HCT116 (cell line): Measurements from ENCODE around the gene TBX4. TPM values are rescaled to one million over a fixed set of nuclear protein-coding genes. Genes with fewer than 3 reads are reported as not detected.

Experiments used
- ATAC-seq: fragments of 200-7000 bp; cut with Tn5 transposase; 2 replicates; pipeline ENCODE4 v1.9.1; 2020; ENCODE audit warnings: mild to moderate bottlenecking, moderate library complexity
- BruUV-seq: library from RNA; stranded (reverse); fragments of 400-500 nt; replicated peaks from 2 replicates; lab custom pipeline; 2021; lab: Mats Ljungman, UMichigan
- CTCF ChIA-PET: fragments of 300-600 bp; sonication (Branson Sonifier 250); formaldehyde crosslinking; loops from one replicate; lab custom pipeline; 2021; ENCODE audit warnings: antibody characterized with exemption; lab: Charles Lee
- POLR2A ChIA-PET: fragments of 300-600, 350-600 bp; sonication (Branson Sonifier 250); formaldehyde crosslinking; loops from one replicate; lab custom pipeline; 2021; ENCODE audit warnings: antibody characterized with exemption; lab: Charles Lee
- RAD21 ChIA-PET, 2 experiments: fragments of 300-600 bp; sonication (Branson Sonifier 250); formaldehyde crosslinking; loops; one replicate each; lab custom pipeline; 2023; ENCODE audit warnings: low total read pairs in 2 of 2; ENCODE audit not compliant: uncharacterized antibody in 2 of 2, unreplicated experiment in 2 of 2, low non-redundant PET in 1 of 2; lab: Charles Lee
- DNase-seq: peaks from one replicate; pipeline ENCODE4 v3.0.0-alpha.2; 2010; ENCODE audit warnings: low read depth, low spot score
- H2AFZ ChIP-seq: fragments of 200-600 bp; shearing (Covaris generic), sonication (generic); 2 replicates; pipeline ENCODE4 v1.6.1; 2017; ENCODE audit warnings: low read depth, mixed run types, mixed read lengths, antibody characterized with exemption, low read length; ENCODE audit not compliant: poor library complexity, severe bottlenecking
- H3K27ac ChIP-seq: 2 replicates; pipeline ENCODE4 v1.5.1; 2012; ENCODE audit warnings: low read depth, low read length
- H3K27me3 ChIP-seq: fragments of 200-600 bp; sonication (generic); 2 replicates; pipeline ENCODE4 v1.6.1; 2016; ENCODE audit warnings: mixed run types, low read length, mixed read lengths; ENCODE audit not compliant: insufficient read depth
- H3K36me3 ChIP-seq, 2 experiments: fragments of 200-500 bp in 1 of 2; fragments of 200-600 bp in 1 of 2; sonication (Bioruptor generic) in 1 of 2; sonication (generic) in 1 of 2; 2 replicates each; pipeline versions ENCODE4 v1.5.1 to v1.6.1; 2014 to 2016; ENCODE audit warnings: low read length in 2 of 2, inconsistent platforms in 1 of 2, mixed read lengths in 1 of 2, mixed run types in 1 of 2; ENCODE audit not compliant: insufficient read depth in 2 of 2, control insufficient read depth in 1 of 2
- H3K4me1 ChIP-seq, 2 experiments: fragments of 200-600 bp in 1 of 2; sonication (generic) in 1 of 2; 2 replicates each; pipeline versions ENCODE4 v1.5.1 to v1.6.1; 2012 to 2017; ENCODE audit warnings: low read length in 2 of 2, inconsistent platforms in 1 of 2, mild to moderate bottlenecking in 1 of 2, mixed read lengths in 1 of 2, mixed run types in 1 of 2, moderate library complexity in 1 of 2; ENCODE audit not compliant: insufficient read depth in 2 of 2, control insufficient read depth in 1 of 2
- H3K4me2 ChIP-seq: fragments of 200-600 bp; sonication (generic); 2 replicates; pipeline ENCODE4 v1.6.1; 2017; ENCODE audit warnings: mixed run types, low read length, mixed read lengths
- H3K4me3 ChIP-seq, 2 experiments: fragments of 200-600 bp in 1 of 2; sonication (generic) in 1 of 2; replicated peaks in 1 of 2; 2 replicates each; pipeline ENCODE4 v1.5.1; 2011 to 2016; ENCODE audit warnings: low read length in 2 of 2, control low read depth in 1 of 2, low read depth in 1 of 2, mild to moderate bottlenecking in 1 of 2, mixed read lengths in 1 of 2, mixed run types in 1 of 2
- H3K79me2 ChIP-seq: fragments of 200-600 bp; sonication (generic); 2 replicates; pipeline ENCODE4 v1.6.1; 2017; ENCODE audit warnings: mild to moderate bottlenecking, mixed run types, low read length, moderate library complexity, mixed read lengths; ENCODE audit not compliant: insufficient read depth
- H3K9ac ChIP-seq: fragments of 200-600 bp; sonication (generic); 2 replicates; pipeline ENCODE4 v1.6.1; 2016; ENCODE audit warnings: low read length, mixed read lengths
- H3K9me2 ChIP-seq: fragments of 200-600 bp; sonication (generic), shearing (Covaris generic); 2 replicates; pipeline ENCODE4 v1.6.1; 2017; ENCODE audit warnings: mixed run types, mild to moderate bottlenecking, moderate library complexity; ENCODE audit not compliant: insufficient read depth
- H3K9me3 ChIP-seq, 2 experiments: fragments of 200-500 bp in 1 of 2; fragments of 200-600 bp in 1 of 2; sonication (Bioruptor generic) in 1 of 2; sonication (generic) in 1 of 2; 2 replicates each; pipeline ENCODE4 v1.6.1; 2014 to 2017; ENCODE audit warnings: low read length in 2 of 2, mixed read lengths in 2 of 2, inconsistent platforms in 1 of 2, low read depth in 1 of 2, mild to moderate bottlenecking in 1 of 2, mixed run types in 1 of 2, moderate library complexity in 1 of 2; ENCODE audit not compliant: control insufficient read depth in 1 of 2, insufficient read depth in 1 of 2
- H4K20me1 ChIP-seq: fragments of 200-600 bp; sonication (generic), shearing (Covaris generic); 2 replicates; pipeline ENCODE4 v1.6.1; 2017; ENCODE audit warnings: mixed run types, mild to moderate bottlenecking, moderate library complexity; ENCODE audit not compliant: insufficient read depth
- ATF3 ChIP-seq: IDR thresholded peaks from 2 replicates; pipeline ENCODE4 v1.6.1; 2012
- CBX3 ChIP-seq: IDR thresholded peaks from 2 replicates; pipeline ENCODE4 v1.6.1; 2012; ENCODE audit warnings: low read depth
- EZH2 ChIP-seq: fragments of 200-600 bp; sonication (generic); IDR thresholded peaks from 2 replicates; pipeline ENCODE4 v1.6.1; 2017; ENCODE audit warnings: antibody characterized with exemption, mixed run types
- EZH2phosphoT487 ChIP-seq: fragments of 200-600 bp; IDR thresholded peaks from 2 replicates; pipeline ENCODE4 v1.6.1; 2018; ENCODE audit warnings: antibody characterized with exemption, borderline replicate concordance
- JUND ChIP-seq: IDR thresholded peaks from 2 replicates; pipeline ENCODE4 v1.6.1; 2012
- MAX ChIP-seq: IDR thresholded peaks from 2 replicates; pipeline ENCODE4 v1.6.1; 2012
- POLR2AphosphoS5 ChIP-seq: IDR thresholded peaks from 2 replicates; pipeline ENCODE4 v1.6.1; 2011; ENCODE audit warnings: mild to moderate bottlenecking, low read depth, low read length, moderate library complexity
- REST ChIP-seq: IDR thresholded peaks from 2 replicates; pipeline ENCODE4 v1.6.1; 2012; ENCODE audit warnings: low read depth
- SIN3A ChIP-seq: IDR thresholded peaks from 2 replicates; pipeline ENCODE4 v1.6.1; 2012; ENCODE audit warnings: low read depth
- SP1 ChIP-seq: IDR thresholded peaks from 2 replicates; pipeline ENCODE4 v1.6.1; 2012; ENCODE audit warnings: low read depth
- SRF ChIP-seq: IDR thresholded peaks from 2 replicates; pipeline ENCODE4 v1.6.1; 2012; ENCODE audit warnings: low read depth
- ZBTB33 ChIP-seq: IDR thresholded peaks from 2 replicates; pipeline ENCODE4 v1.6.1; 2011; ENCODE audit warnings: mild to moderate bottlenecking, low read length, moderate library complexity; ENCODE audit not compliant: insufficient replicate concordance; ENCODE audit errors: extremely low read depth
- ZFX ChIP-seq: fragments of 450-650 bp; IDR thresholded peaks from 2 replicates; pipeline ENCODE4 v1.6.1; 2017
- ZNF274 ChIP-seq: fragments of 200-500 bp; sonication (Bioruptor generic); IDR thresholded peaks from 2 replicates; pipeline ENCODE4 v1.6.1; 2014; ENCODE audit warnings: mild to moderate bottlenecking, low read depth, low read length, inconsistent platforms
- intact Hi-C: fragments of 100-400 bp; cut with micrococcal nuclease; formaldehyde crosslinking; loops from 2 replicates; pipeline ENCODE4 v1.10.0; 2022
- total RNA-seq: library from RNA; stranded (reverse); gene quantifications from one replicate; pipeline ENCODE4 v1.2.1, GENCODE V29; 2021; ENCODE audit not compliant: unreplicated experiment

TBX4 gene
- total RNA-seq, 1 experiment from 2014 or later, result 0.27 TPM

- Histone ChIP-seq H3K9ac (no peak overlapping the region), H2AFZ (no peak overlapping the region), H3K9me2 (no peaks in the 10 kb centered on the region), H3K4me1 (peaks cover 2 to 3% of the 10 kb centered on the region in 2 experiments; a peak in 2 of 4 replicates), H3K27me3 (no peaks in the 10 kb centered on the region), H3K79me2 (no peaks in the 10 kb centered on the region), H4K20me1 (no peaks in the 10 kb centered on the region), H3K4me3 (no peak overlapping the region), H3K36me3 (no peaks in the 10 kb centered on the region), H3K4me2 (no peak overlapping the region), H3K27ac (no peak overlapping the region), H3K9me3 (peaks cover 0 to 4% of the 10 kb centered on the region in 2 experiments; a peak in 2 of 4 replicates)
- ChIA-PET RAD21 (no interaction called here), POLR2A (no interaction called here), CTCF (no interaction called here)
- intact Hi-C loops, result no loop called here
- TF ChIP-seq JUND (no peak), SRF (no peak), ZBTB33 (no peak), SP1 (no peak), MAX (no peak), ZFX (no peak), EZH2phosphoT487 (no peak), REST (no peak), POLR2AphosphoS5 (no peak), ATF3 (no peak), SIN3A (no peak), CBX3 (no peak; the same call in 1 of the 2 replicates), EZH2 (no peak), ZNF274 (no peak)
- DNase-seq (no peak), ATAC-seq (no peak)
- BruUV-seq, result no TSS peak
Measured at GRCh38 chr17:61436995-61437704, 15.1 kb upstream of the TBX4 start.
